Measurements from ENCODE around the gene LAMA2. TPM values are rescaled to one million over a fixed set of nuclear protein-coding genes. Genes with fewer than 3 reads are reported as not detected.

Gene LAMA2
- total RNA-seq, 4 donors from 2014 or later: 97.3 to 509 (median 200) TPM

GRCh38 chr6:129181001-129181400, 298.1 kb downstream of the LAMA2 start:
- ATAC-seq (ENCODE audit: low FRiP score): no peak
- no peak for TF ChIP-seq CTCF (IDR thresholded peaks at IDR 0.05)
- no peak for DNase-seq (ENCODE audit: low spot score)

DNA sequence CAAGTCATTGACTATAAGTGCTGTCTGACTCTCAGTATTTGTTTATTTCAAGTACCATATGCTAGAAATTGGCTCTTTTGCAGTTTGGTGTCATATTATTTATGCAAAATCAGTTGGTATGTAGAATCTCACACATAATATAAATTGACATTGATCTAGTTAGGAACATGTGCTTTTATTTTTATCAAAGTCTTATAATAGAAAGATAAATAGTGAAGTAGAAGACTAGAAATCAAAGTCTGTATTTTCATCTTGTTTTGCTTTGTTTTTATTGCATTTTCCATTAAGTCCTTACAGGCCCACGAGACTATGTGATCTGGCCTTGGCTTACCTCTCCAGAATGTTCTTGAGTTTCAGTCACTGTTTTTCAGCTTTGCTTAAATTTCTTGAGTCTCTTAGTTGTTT, 300.3 kb downstream of the LAMA2 start:
- no peak for ATAC-seq (ENCODE audit: low FRiP score)
- DNase-seq (ENCODE audit: low spot score): no peak
- no peak for TF ChIP-seq CTCF (IDR thresholded peaks at IDR 0.05)

DNA sequence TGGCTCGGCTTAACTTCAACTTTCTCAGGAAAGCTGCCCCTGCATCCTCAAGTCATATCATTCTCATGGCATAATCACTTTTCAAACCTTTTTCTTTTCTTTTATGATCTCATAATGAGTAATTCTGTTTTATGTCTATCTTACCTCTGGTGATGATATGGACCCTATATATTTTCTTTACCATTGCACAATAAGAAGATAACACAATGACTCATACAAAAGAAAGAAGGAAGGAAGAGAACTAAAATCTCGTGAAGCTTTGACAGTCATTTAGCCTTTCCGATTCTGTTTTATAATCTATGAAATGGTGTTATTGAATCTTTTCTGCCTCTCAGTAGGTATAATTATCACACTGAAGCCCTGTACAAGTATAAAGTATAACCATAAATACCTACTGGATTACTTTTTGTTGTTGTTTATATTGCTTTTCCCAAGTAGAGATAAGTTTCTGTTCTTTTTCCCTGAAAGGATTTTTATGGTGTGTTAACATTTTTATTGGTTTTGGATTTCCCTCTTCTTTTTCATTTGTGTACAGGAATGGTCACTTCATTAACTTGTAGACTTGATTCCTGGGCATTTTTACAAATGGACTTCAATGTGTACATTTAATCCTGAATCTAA, 300.9 kb downstream of the LAMA2 start:
- TF ChIP-seq CTCF (IDR thresholded peaks at IDR 0.05): no peak
- ATAC-seq (ENCODE audit: low FRiP score) (no peak), DNase-seq (ENCODE audit: low spot score) (no peak)

GRCh38 chr6:129184324-129184723, 301.4 kb downstream of the LAMA2 start:
- DNase-seq (ENCODE audit: low spot score) (no peak), ATAC-seq (ENCODE audit: low FRiP score) (no peak)
- no peak for TF ChIP-seq CTCF (IDR thresholded peaks at IDR 0.05)

- DNase-seq (ENCODE audit: low spot score) (no peak), ATAC-seq (ENCODE audit: low FRiP score) (no peak)
- TF ChIP-seq CTCF (IDR thresholded peaks at IDR 0.05): no peak
Observed at GRCh38 chr6:129184808-129185366, 301.9 kb downstream of the LAMA2 start.

DNA sequence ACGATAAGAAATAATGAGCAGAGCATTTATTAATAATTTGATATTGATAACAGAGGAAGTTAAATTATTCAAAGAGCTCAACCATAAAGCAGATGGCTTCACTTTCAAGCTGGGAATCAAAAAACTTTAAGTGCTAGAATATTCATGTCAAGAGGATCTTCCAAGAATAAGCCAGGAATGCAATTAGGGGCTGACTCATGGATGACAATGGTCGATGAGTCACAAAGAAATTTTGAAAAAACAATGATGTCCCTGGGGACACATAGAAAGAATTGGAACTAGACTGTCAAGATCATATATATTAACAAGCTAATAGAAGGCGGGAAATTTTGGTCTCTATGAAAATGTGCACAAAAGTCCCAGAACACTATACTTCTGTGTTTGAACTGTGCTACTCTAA, 304.1 kb downstream of the LAMA2 start:
- no peak for ATAC-seq (ENCODE audit: low FRiP score)
- TF ChIP-seq CTCF (IDR thresholded peaks at IDR 0.05): no peak

GRCh38 chr6:129188306-129188705, 305.4 kb downstream of the LAMA2 start:
- no peak for TF ChIP-seq CTCF (IDR thresholded peaks at IDR 0.05)

More for the DNA sequence above, 304.1 kb downstream of the LAMA2 start:
- DNase-seq (ENCODE audit: low spot score): no peak

More at GRCh38 chr6:129188306-129188705, 305.4 kb downstream of the LAMA2 start:
- ATAC-seq (ENCODE audit: low FRiP score) (no peak), DNase-seq (ENCODE audit: low spot score) (no peak)

Measured in omental fat pad (tissue), 4 donors.